ENCODE results near the gene OVCA2.

DNA sequence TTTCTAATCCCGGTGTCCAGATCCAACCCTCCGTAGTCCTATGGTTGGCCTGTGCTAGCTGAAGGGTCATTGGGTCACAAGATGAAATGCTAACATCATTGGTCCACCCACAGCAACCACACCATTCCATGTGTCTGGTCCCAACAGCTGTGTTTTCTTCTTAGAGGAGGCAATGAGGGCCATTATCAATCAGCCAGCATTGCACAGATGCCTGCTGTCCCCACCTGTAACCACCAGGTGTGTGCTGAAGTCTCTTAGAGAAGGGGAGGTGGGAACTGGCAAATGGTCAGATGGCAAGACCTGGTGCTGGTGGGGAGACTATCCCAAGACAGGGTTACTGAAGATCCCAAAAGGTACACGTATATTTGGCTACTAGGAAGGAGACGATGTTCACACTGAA, 50.4 kb downstream of the OVCA2 start:
- TF ChIP-seq CTCF (IDR thresholded peaks at IDR 0.05), result no peak
- no peak for TF ChIP-seq POLR2A (IDR thresholded peaks at IDR 0.05)
- TF ChIP-seq POLR2AphosphoS5 (IDR thresholded peaks at IDR 0.05), result no peak

All from stomach (tissue), 4 donors.